LNCAP (cell line): Measurements from ENCODE around the gene FHL2.

Source experiments
- TF ChIP-seq, protein P1 (sequence below): fragments of 450-650 bp; IDR thresholded peaks from 2 replicates; pipeline ENCODE4 v1.5.1; 2017; ENCODE audit warnings: mild to moderate bottlenecking

The FHL2 gene

DNA sequence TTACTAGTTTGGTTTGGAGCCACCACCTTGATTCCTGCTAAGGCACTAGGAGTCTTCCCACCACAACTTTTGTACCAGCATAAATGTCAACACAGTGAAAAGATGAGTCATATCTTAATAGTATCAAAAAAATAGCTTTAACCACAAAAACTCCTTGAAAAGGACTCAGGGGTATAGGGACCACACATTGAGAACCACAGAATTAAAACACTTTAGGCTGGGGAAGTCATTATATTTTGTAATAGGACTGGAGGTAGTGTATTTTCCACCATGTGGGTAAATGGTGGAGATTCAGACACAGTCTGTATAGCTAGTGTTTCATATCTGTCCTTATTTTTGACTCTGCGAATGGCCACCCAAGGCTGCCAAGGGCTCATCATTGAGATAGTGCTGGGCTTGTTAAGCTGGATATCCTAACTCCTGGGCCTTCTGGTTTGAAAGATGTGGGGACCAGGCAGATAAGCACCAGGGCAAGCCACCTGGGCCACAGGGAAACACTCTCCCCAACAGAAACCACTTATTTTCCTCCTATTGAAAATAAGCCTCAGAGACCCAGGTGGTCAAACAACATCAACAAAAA is 19.1 kb upstream of the FHL2 start:
- TF ChIP-seq, protein P1, sequence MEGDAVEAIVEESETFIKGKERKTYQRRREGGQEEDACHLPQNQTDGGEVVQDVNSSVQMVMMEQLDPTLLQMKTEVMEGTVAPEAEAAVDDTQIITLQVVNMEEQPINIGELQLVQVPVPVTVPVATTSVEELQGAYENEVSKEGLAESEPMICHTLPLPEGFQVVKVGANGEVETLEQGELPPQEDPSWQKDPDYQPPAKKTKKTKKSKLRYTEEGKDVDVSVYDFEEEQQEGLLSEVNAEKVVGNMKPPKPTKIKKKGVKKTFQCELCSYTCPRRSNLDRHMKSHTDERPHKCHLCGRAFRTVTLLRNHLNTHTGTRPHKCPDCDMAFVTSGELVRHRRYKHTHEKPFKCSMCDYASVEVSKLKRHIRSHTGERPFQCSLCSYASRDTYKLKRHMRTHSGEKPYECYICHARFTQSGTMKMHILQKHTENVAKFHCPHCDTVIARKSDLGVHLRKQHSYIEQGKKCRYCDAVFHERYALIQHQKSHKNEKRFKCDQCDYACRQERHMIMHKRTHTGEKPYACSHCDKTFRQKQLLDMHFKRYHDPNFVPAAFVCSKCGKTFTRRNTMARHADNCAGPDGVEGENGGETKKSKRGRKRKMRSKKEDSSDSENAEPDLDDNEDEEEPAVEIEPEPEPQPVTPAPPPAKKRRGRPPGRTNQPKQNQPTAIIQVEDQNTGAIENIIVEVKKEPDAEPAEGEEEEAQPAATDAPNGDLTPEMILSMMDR = no peak

DNA sequence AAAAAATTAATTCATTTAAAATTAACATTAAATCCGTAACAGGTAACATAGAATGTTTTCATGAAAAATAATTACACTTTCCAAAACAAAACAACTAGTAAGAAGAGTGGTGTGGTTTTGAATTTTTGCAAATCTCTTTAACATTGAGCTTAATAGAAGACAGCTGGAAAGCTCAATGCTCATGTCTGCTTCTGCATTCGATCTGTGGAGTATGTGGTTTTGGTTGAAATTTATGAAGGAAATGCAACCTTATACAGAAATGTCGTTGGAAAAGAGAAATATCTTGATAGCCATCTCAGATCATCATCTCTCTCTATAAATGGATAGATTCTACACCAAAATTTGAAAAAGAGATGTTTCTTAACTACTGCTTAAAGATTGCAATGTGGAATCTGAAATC is 17.3 kb upstream of the FHL2 start:
- TF ChIP-seq, protein P1 = no peak

DNA sequence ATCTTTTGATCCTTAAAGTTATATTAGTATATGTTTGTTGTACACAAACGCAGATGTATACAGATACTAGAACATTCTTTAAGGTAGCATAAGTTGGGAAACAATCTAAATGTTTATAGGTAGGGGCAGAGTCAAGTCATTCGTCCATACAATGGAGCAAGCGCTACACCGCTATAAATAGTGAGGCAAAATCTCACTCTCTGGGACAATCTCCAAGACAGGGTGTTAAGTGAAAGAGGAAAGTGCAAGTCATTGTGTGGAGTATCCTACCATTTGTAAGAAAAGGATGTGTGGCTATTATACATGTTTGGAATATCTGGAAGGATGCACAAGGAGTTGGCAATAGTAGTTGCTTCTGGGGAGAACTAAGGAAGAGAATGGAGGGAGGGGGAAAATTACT is 16.2 kb upstream of the FHL2 start:
- TF ChIP-seq, protein P1 = no peak

DNA sequence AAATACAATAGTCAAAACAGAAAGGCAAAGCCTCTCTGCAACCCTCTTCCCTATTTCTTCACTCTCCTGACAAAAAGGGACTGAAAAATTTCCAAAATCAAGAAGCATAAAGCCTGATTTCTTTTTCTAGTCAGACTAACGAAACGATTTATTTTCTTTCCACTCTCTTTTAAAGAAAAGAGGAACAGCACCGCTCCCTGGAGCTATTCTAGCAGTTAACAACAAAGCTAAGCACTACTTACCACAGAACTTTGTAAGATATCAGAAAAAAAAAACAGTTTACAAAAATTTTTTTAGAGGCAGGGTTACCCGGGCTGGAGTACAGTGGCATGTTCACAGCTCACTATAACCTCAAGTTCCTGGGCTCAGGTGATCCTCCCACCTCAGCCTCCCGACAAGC is 14.4 kb upstream of the FHL2 start:
- TF ChIP-seq, protein P1 = no peak

DNA sequence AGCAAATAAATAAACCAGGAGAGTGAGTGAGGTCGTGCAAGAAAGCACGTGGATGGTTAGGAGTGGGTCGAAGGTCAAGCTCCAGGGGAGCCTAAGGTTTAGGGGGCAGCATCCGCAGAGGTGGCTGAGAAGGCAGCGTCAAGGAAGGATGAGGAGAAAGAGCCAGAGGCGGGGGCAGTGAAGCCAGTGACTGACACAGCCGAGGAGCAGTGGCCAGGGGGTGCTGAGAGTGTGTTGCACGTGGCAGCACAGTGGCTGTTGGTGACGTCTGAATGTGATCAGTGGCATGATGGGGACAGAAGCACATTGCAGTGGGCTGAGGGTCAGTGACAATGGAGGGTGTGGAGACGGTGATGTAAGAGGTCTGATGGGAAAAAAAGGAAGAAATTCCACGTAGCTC is 13.7 kb upstream of the FHL2 start:
- TF ChIP-seq, protein P1 = no peak

DNA sequence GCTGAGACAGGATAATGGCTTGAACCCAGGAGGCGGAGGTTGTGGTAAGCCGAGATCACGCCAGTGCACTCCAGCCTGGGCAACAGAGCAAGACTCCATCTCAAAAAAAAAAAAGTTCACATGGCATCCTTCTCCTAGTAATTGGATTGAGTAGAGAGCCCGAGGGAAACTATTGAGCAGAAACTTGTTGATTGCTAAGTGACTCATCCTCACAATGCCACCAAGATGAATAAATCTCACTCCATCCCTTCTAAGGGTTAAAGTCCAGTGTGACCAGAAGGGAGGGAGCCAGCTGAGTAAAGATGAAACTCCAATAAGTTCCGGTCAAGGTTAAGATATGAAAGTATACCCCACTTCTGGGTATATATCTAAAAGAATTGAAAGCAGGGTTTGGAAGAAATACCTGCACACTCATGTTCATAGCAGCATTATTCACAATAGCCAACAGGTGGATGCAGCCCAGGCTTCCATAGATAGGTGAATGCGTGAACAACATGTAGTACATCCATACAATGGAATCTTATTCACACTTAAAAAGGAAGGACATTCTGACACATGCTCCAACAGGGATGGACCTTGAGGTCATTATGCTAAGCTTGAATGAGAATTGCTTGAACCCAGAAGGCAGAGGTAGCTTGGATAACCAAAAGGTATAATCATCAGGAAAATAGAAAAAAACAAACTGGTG is 13.0 kb upstream of the FHL2 start:
- TF ChIP-seq, protein P1 = no peak

DNA sequence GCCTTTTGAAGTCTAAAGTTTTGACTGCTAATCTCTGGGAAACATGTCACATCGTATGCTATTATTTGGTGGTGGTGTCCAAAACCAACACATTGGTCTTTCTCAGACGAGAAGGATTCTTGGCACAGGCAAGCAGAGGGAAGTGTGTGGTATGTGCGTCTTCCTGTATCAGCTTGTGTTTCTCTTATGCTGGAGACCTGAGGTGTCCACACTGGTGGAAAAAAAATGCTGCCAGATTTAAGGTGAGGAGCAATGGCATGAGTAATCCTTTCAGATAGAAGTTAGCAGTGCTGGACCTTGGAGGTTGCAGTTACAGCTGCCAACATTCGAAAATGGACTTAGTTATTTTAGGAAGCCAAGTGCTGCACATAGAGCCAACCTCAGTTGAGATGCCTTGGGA is 11.7 kb upstream of the FHL2 start:
- TF ChIP-seq, protein P1 = no peak
